ENCODE measurements around the gene KLF3. TPM values are rescaled to one million over a fixed set of nuclear protein-coding genes. Genes with fewer than 3 reads are reported as not detected.
"Not testable (repeated sequence)": the region's sequence is repeated elsewhere in the genome, so short reads cannot be mapped to it uniquely, and the experiment has no call there.

KLF3 gene
- total and polyA plus RNA-seq, 2 experiments from 2014 or later, result 68.4 to 77.3 TPM

- Histone ChIP-seq H3K9me3 (ENCODE audit: low read depth) (no peaks in the 10 kb centered on the region), H2AFZ (no peak overlapping the region), H3K4me2 (peak overlapping the region; percentile 13), H3K4me3 (no peak overlapping the region), H3K9me2 (replicated peaks; ENCODE audit: insufficient read depth) (no peaks in the 10 kb centered on the region), H3K27me3 (no peaks in the 10 kb centered on the region), H3K4me1 (ENCODE audit: insufficient read depth) (peaks cover 13% of the 10 kb centered on the region), H4K20me1 (ENCODE audit: insufficient read depth, poor library complexity, severe bottlenecking) (no peaks in the 10 kb centered on the region), H3K36me3 (replicated peaks; ENCODE audit: insufficient read depth, low read depth) (no peaks in the 10 kb centered on the region), H3K27ac (peak overlapping the region; percentile 71), H3K79me2 (no peaks in the 10 kb centered on the region)
- TF ChIP-seq EZH2 (IDR thresholded peaks at IDR 0.05; ENCODE audit: borderline replicate concordance), result no peak
- no peak for TF ChIP-seq EZH2phosphoT487 (IDR thresholded peaks at IDR 0.05; ENCODE audit: low read depth, severe bottlenecking, unreplicated experiment)
- WGBS (ENCODE audit: low lambda C conversion rate, missing lambda C conversion rate), result 84% methylated on average over 2 of the region's 2 CpGs
- DNase-seq (ENCODE audit: low spot score), result no peak
These were observed 43.4 kb upstream of the KLF3 start for GRCh38 chr4:38620527-38621027.

DNA sequence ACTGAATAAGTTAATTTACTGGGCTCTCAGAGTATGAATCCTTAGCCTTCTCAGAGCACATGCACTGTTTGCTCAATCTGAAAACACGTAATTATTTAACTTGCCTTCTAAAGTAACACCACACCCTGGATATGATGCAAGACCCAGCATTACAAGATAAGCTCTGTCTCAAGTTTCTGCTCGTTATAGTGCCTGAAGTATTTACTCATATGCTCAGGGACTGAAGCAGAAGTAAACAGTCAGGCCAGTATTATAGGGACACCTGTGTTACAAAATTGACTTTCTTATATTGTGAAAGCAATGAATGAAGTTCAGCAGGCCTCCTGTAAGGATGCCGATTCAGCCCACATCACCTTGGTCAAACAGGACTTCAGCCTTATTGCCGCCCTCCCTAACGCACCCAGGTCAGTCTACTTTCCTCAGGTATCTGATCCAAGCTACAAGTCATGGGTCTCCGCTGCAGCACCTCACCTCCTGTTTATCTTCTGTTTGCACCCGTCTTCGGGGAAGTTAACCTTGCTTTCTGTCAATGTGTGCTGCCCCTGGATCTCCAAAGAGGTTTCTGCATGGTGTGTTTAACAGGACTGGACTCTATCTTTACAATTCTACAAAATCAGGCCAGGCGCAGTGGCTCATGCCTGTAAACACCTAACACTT, 42.8 kb upstream of the KLF3 start:
- H3K9me2 ChIP-seq (replicated peaks; ENCODE audit: insufficient read depth), result no peaks in the 10 kb centered on the region
- TF ChIP-seq, protein P1, sequence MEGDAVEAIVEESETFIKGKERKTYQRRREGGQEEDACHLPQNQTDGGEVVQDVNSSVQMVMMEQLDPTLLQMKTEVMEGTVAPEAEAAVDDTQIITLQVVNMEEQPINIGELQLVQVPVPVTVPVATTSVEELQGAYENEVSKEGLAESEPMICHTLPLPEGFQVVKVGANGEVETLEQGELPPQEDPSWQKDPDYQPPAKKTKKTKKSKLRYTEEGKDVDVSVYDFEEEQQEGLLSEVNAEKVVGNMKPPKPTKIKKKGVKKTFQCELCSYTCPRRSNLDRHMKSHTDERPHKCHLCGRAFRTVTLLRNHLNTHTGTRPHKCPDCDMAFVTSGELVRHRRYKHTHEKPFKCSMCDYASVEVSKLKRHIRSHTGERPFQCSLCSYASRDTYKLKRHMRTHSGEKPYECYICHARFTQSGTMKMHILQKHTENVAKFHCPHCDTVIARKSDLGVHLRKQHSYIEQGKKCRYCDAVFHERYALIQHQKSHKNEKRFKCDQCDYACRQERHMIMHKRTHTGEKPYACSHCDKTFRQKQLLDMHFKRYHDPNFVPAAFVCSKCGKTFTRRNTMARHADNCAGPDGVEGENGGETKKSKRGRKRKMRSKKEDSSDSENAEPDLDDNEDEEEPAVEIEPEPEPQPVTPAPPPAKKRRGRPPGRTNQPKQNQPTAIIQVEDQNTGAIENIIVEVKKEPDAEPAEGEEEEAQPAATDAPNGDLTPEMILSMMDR (IDR thresholded peaks at IDR 0.05; ENCODE audit: poor library complexity), result no peak
- H3K4me1 ChIP-seq (ENCODE audit: insufficient read depth), result peaks cover 13% of the 10 kb centered on the region
- no peak overlapping the region for H3K4me3 ChIP-seq
- H3K27me3 ChIP-seq, result no peaks in the 10 kb centered on the region
- no peak overlapping the region for H2AFZ ChIP-seq
- H3K27ac ChIP-seq, result peak overlapping the region; percentile 90
- H3K36me3 ChIP-seq (replicated peaks; ENCODE audit: insufficient read depth, low read depth), result no peaks in the 10 kb centered on the region
- DNase-seq (ENCODE audit: low spot score), result peak; percentile 83
- no peaks in the 10 kb centered on the region for H3K9me3 ChIP-seq (ENCODE audit: low read depth)
- H4K20me1 ChIP-seq (ENCODE audit: insufficient read depth, poor library complexity, severe bottlenecking), result no peaks in the 10 kb centered on the region
- 53% methylated on average over 9 of the region's 9 CpGs for WGBS (ENCODE audit: low lambda C conversion rate, missing lambda C conversion rate)
- peak overlapping the region; percentile 59 for H3K4me2 ChIP-seq
- H3K79me2 ChIP-seq, result no peaks in the 10 kb centered on the region

GRCh38 chr4:38621831-38622230, 42.2 kb upstream of the KLF3 start:
- no peak for DNase-seq (ENCODE audit: low spot score)
- WGBS (ENCODE audit: low lambda C conversion rate, missing lambda C conversion rate), result 70% methylated on average over 6 of the region's 6 CpGs
- Histone ChIP-seq H3K4me1 (ENCODE audit: insufficient read depth) (peaks cover 13% of the 10 kb centered on the region), H4K20me1 (ENCODE audit: insufficient read depth, poor library complexity, severe bottlenecking) (no peaks in the 10 kb centered on the region), H3K4me2 (peak overlapping the region; percentile 59), H3K4me3 (no peak overlapping the region), H3K9me2 (replicated peaks; ENCODE audit: insufficient read depth) (no peaks in the 10 kb centered on the region), H2AFZ (no peak overlapping the region), H3K79me2 (no peaks in the 10 kb centered on the region), H3K27me3 (no peaks in the 10 kb centered on the region), H3K36me3 (replicated peaks; ENCODE audit: insufficient read depth, low read depth) (no peaks in the 10 kb centered on the region), H3K27ac (peak overlapping the region; percentile 90), H3K9me3 (ENCODE audit: low read depth) (no peaks in the 10 kb centered on the region)
- TF ChIP-seq EZH2phosphoT487 (IDR thresholded peaks at IDR 0.05; ENCODE audit: low read depth, severe bottlenecking, unreplicated experiment), result no peak

GRCh38 chr4:38622340-38622739, 41.7 kb upstream of the KLF3 start:
- H3K79me2 ChIP-seq; H3K9me2 ChIP-seq (replicated peaks; ENCODE audit: insufficient read depth); H3K36me3 ChIP-seq (replicated peaks; ENCODE audit: insufficient read depth, low read depth); DNase-seq (ENCODE audit: low spot score); H3K9me3 ChIP-seq (ENCODE audit: low read depth); H3K4me3 ChIP-seq; H3K4me2 ChIP-seq; H4K20me1 ChIP-seq (ENCODE audit: insufficient read depth, poor library complexity, severe bottlenecking); H2AFZ ChIP-seq; H3K27me3 ChIP-seq: not testable (repeated sequence)
- Histone ChIP-seq H3K27ac (peak overlapping the region; percentile 90), H3K4me1 (ENCODE audit: insufficient read depth) (peaks cover 13% of the 10 kb centered on the region)
- WGBS (ENCODE audit: low lambda C conversion rate, missing lambda C conversion rate), result 86% methylated on average over 2 of the region's 2 CpGs

- no peak for DNase-seq (ENCODE audit: low spot score)
- TF ChIP-seq, protein P1 (IDR thresholded peaks at IDR 0.05; ENCODE audit: poor library complexity), result no peak
- no peak for TF ChIP-seq EZH2phosphoT487 (IDR thresholded peaks at IDR 0.05; ENCODE audit: low read depth, severe bottlenecking, unreplicated experiment)
- no peak for TF ChIP-seq EZH2 (IDR thresholded peaks at IDR 0.05; ENCODE audit: borderline replicate concordance)
- WGBS (ENCODE audit: low lambda C conversion rate, missing lambda C conversion rate), result 96% methylated on average over 2 of the region's 2 CpGs
- H2AFZ ChIP-seq, result no peak overlapping the region
- H3K4me3 ChIP-seq, result no peak overlapping the region
- no peaks in the 10 kb centered on the region for H4K20me1 ChIP-seq (ENCODE audit: insufficient read depth, poor library complexity, severe bottlenecking)
- H3K36me3 ChIP-seq (replicated peaks; ENCODE audit: insufficient read depth, low read depth), result no peaks in the 10 kb centered on the region
- no peaks in the 10 kb centered on the region for H3K27me3 ChIP-seq
- H3K9me3 ChIP-seq (ENCODE audit: low read depth), result no peaks in the 10 kb centered on the region
- H3K4me1 ChIP-seq (ENCODE audit: insufficient read depth), result peaks cover 13% of the 10 kb centered on the region
- no peaks in the 10 kb centered on the region for H3K9me2 ChIP-seq (replicated peaks; ENCODE audit: insufficient read depth)
- no peak overlapping the region for H3K27ac ChIP-seq
- no peaks in the 10 kb centered on the region for H3K79me2 ChIP-seq
- no peak overlapping the region for H3K4me2 ChIP-seq
These were observed 40.7 kb upstream of the KLF3 start for GRCh38 chr4:38623260-38623659.

Data from hepatocyte (in vitro differentiated cells).